Ascending aorta (tissue), 2 donors: Measurements from ENCODE around the gene MARK3. TPM values are rescaled to one million over a fixed set of nuclear protein-coding genes. Genes with fewer than 3 reads are reported as not detected.

ENCODE experiments used
- DNase-seq, 2 donors: peaks; one replicate each; pipeline ENCODE4 v3.0.0-alpha.2; 2019; ENCODE audit warnings: low spot score in 2 of 2
- H3K27ac ChIP-seq, 2 donors: fragments of 200-600 bp; sonication (generic); one replicate each; pipeline ENCODE4 v1.5.1; 2016 to 2017; ENCODE audit warnings: mild to moderate bottlenecking in 1 of 2
- H3K27me3 ChIP-seq: fragments of 200-600 bp; sonication (generic); one replicate; pipeline ENCODE4 v1.5.1; 2017
- H3K36me3 ChIP-seq, 2 donors: fragments of 200-600 bp; sonication (generic); one replicate each; pipeline ENCODE4 v1.5.1; 2016
- H3K4me1 ChIP-seq, 2 donors: fragments of 200-600 bp; sonication (generic); one replicate each; pipeline ENCODE4 v1.5.1; 2016 to 2017; ENCODE audit warnings: mild to moderate bottlenecking in 1 of 2
- H3K4me3 ChIP-seq, 2 donors: fragments of 200-600 bp; sonication (generic); one replicate each; pipeline ENCODE4 v1.5.1; 2016 to 2017; ENCODE audit warnings: mild to moderate bottlenecking in 1 of 2
- H3K9me3 ChIP-seq, 2 donors: fragments of 200-600 bp; sonication (generic); one replicate each; pipeline ENCODE4 v1.5.1; 2016
- intact Hi-C: fragments of 100-400 bp; cut with DNase I; formaldehyde crosslinking; loops from one replicate; pipeline ENCODE4 v1.15.1; 2023
- total RNA-seq: library from RNA; depleted of rRNA; stranded (reverse); fragments of >200 nt; gene quantifications from one replicate; pipeline ENCODE4 v1.1.0, GENCODE V29; 2016
- TF ChIP-seq, protein P1 (sequence below), 3 experiments: fragments of 200-600 bp in 2 of 3; fragments of 450-650 bp in 1 of 3; sonication (generic) in 2 of 3; IDR thresholded peaks; one replicate each; pipeline ENCODE4 v1.5.1; 2016 to 2019; ENCODE audit warnings: antibody characterized with exemption in 3 of 3, mild to moderate bottlenecking in 1 of 3, moderate library complexity in 1 of 3

MARK3 gene
- total RNA-seq, 1 donor from 2014 or later = 78.1 TPM

- DNase-seq = no peak
- no peak overlapping the region for H3K4me3 ChIP-seq
- H3K9me3 ChIP-seq = no peaks in the 10 kb centered on the region
- H3K27me3 ChIP-seq = no peaks in the 10 kb centered on the region
- no peak overlapping the region for H3K27ac ChIP-seq
- H3K4me1 ChIP-seq = peaks cover 0 to 9% of the 10 kb centered on the region in 2 donors
- peaks cover 4 to 17% of the 10 kb centered on the region in 2 donors for H3K36me3 ChIP-seq
- TF ChIP-seq, protein P1, sequence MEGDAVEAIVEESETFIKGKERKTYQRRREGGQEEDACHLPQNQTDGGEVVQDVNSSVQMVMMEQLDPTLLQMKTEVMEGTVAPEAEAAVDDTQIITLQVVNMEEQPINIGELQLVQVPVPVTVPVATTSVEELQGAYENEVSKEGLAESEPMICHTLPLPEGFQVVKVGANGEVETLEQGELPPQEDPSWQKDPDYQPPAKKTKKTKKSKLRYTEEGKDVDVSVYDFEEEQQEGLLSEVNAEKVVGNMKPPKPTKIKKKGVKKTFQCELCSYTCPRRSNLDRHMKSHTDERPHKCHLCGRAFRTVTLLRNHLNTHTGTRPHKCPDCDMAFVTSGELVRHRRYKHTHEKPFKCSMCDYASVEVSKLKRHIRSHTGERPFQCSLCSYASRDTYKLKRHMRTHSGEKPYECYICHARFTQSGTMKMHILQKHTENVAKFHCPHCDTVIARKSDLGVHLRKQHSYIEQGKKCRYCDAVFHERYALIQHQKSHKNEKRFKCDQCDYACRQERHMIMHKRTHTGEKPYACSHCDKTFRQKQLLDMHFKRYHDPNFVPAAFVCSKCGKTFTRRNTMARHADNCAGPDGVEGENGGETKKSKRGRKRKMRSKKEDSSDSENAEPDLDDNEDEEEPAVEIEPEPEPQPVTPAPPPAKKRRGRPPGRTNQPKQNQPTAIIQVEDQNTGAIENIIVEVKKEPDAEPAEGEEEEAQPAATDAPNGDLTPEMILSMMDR (IDR thresholded peaks at IDR 0.05) = no peak
- intact Hi-C loops = no loop called here
Observed at GRCh38 chr14:103416916-103417315, 31.7 kb downstream of the MARK3 start.

DNA sequence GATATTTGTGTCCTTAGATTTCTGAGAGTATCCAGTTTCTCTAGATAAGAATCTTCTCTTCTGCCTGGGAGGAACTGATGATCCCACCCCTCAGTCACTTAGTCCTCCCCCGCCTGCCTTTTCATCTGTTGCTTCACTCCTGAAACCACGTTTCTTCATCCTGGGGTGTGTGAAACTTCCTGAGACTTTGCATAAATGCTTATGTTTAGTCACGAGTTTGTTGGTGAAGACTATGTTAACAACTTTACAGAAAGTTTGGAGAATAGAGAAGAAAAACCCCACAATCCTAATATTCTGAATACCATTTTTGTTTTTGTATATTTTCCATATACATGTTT is 33.2 kb downstream of the MARK3 start:
- H3K27ac ChIP-seq = no peak overlapping the region
- H3K4me3 ChIP-seq = no peak overlapping the region
- TF ChIP-seq, protein P1 (IDR thresholded peaks at IDR 0.05) = no peak
- intact Hi-C loops = no loop called here
- H3K27me3 ChIP-seq = no peaks in the 10 kb centered on the region
- H3K36me3 ChIP-seq = peaks cover 0 to 9% of the 10 kb centered on the region in 2 donors
- H3K9me3 ChIP-seq = no peaks in the 10 kb centered on the region
- DNase-seq = no peak
- peaks cover 0 to 13% of the 10 kb centered on the region in 2 donors for H3K4me1 ChIP-seq

DNA sequence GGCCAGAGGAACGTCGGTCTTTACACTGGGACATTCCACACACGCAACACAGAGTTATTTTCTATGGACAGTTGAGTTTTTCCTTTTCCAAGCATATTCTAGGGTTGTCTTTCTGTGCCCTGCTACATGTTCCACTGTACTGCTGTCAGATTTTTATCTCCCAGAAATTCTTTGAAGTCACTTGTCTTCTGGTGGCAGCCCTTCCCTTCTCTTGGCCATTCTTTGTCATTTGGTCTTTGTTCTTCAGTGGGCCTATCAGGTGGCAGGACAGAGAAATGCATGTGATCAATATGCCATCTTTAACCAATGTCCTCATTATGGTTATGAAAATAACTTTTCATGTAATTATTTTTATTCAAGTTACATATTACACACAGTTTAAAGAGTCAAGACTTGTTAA is 36.3 kb downstream of the MARK3 start:
- no peak for DNase-seq
- Histone ChIP-seq H3K4me1 (peaks cover 0 to 16% of the 10 kb centered on the region in 2 donors), H3K27ac (no peak overlapping the region), H3K4me3 (no peak overlapping the region), H3K27me3 (no peaks in the 10 kb centered on the region), H3K36me3 (no peaks in the 10 kb centered on the region), H3K9me3 (no peaks in the 10 kb centered on the region)
- TF ChIP-seq, protein P1 (IDR thresholded peaks at IDR 0.05) = no peak
- intact Hi-C loops = no loop called here

DNA sequence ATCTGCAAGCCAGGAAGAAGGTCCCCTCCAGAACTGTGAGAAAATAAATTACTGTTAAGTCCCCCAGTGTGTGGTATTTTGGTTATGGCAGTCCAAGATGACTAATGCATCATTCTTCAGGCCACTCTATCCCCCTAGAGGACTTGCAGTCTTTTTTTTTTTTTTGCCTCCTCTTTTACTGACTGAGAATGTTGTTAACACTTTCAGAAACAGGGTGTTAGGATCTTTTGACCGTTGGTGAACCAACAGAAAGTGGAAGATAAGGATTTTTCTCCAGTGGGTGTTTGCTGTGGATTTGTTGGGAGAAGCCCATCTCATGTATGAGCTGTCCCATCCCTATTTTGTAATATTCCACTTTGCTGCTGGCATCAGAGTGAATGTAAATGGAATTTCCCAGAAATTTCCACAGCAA is 37.8 kb downstream of the MARK3 start:
- Histone ChIP-seq H3K4me3 (no peak overlapping the region), H3K4me1 (peaks cover 0 to 11% of the 10 kb centered on the region in 2 donors), H3K27me3 (no peaks in the 10 kb centered on the region), H3K9me3 (no peaks in the 10 kb centered on the region), H3K36me3 (no peaks in the 10 kb centered on the region), H3K27ac (peak overlapping the region; percentile 36 to 49)
- DNase-seq = no peak
- TF ChIP-seq, protein P1 (IDR thresholded peaks at IDR 0.05) = no peak
- intact Hi-C loops = no loop called here

DNA sequence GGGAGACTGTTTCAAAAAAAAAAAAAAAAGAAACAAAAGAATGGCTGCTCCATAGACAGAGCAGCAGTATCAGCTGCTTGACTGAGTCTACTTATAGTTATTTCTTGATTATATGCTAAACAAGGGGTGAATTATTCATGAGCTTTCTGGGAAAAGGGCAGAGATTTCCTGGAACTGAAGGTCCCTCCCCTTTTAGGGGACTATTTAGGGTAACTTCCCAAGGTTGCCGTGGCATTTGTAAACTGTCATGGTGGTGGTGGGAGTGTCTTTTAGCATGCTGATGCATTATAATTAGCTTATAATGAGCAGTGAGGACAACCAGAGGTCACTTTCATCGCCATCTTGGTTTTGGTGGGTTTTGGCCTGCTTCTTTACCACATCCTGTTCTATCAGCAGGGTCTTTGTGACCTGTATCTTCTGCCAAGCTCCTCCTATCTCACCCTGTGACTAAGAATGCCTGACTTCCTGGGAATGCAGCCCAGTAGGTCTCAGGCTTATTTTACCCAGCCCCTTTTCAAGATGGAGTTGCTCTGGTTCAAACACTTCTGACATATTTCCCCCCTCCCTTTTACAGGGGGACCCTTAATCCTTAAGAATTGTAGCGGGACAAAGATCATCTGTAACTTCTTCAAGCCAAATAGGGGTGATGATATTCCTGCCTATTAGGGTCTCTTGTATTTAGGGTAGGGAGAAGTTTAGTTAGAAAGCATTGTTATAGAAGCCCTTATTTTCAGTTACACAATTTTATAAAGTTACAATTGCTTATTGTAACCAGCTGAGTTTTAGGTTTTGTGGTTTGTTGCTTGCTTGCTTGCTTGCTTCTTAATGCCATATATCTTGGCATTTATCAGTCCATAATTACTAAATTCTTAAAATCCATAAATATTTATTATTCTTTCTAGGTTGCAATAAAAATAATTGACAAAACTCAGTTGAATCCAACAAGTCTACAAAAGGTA is 42.5 kb downstream of the MARK3 start:
- H3K27ac ChIP-seq = peak overlapping the region in 1 of 2 donors; percentile 16
- no peak for DNase-seq

More for the DNA sequence above, 42.5 kb downstream of the MARK3 start:
- Histone ChIP-seq H3K36me3 (no peaks in the 10 kb centered on the region), H3K4me1 (peaks cover 0 to 16% of the 10 kb centered on the region in 2 donors), H3K9me3 (no peaks in the 10 kb centered on the region), H3K4me3 (no peak overlapping the region), H3K27me3 (no peaks in the 10 kb centered on the region)
- intact Hi-C loops = no loop called here
- TF ChIP-seq, protein P1 (IDR thresholded peaks at IDR 0.05) = no peak
